ENCODE data around the gene PRKCE.

- TF ChIP-seq CTCF (conservative IDR thresholded peaks at IDR 0.05) = no peak
- no peak for TF ChIP-seq EZH2 (IDR thresholded peaks at IDR 0.05; ENCODE audit: low read depth)
These were observed 274.3 kb downstream of the PRKCE start for GRCh38 chr2:45925636-45926366.
